SK-N-SH (cell line): ENCODE results near the gene CAMK1. TPM values are rescaled to one million over a fixed set of nuclear protein-coding genes. Genes with fewer than 3 reads are reported as not detected.
A peak's percentile ranks its signal among the peaks of the same experiment; 100 is the strongest.

Experiments used
- CTCF ChIA-PET: fragments of 300-600, 350-600 bp; formaldehyde crosslinking; extraction: SDS; loops from one replicate; lab custom pipeline; 2021; lab: Yijun Ruan, JAX
- POLR2A ChIA-PET: fragments of 350-600 bp; sonication (Branson Sonifier 250); formaldehyde crosslinking; extraction: SDS; loops from one replicate; lab custom pipeline; 2020; ENCODE audit warnings: antibody characterized with exemption, inconsistent platforms; lab: Yijun Ruan, JAX
- DNase-seq: peaks from one replicate; pipeline ENCODE4 v3.0.0; 2012
- H2AFZ ChIP-seq: fragments of 200-600 bp; sonication (generic); 2 replicates; pipeline ENCODE4 v1.8.1; 2016; ENCODE audit warnings: antibody characterized with exemption, mild to moderate bottlenecking, low read depth
- H3F3A ChIP-seq: fragments of 200-600 bp; sonication (generic); replicated peaks from 2 replicates; pipeline ENCODE3; 2016; ENCODE audit warnings: antibody characterized with exemption, mild to moderate bottlenecking; ENCODE audit not compliant: insufficient read depth
- H3K27ac ChIP-seq, 2 experiments: fragments of 200-500 bp in 1 of 2; fragments of 200-600 bp in 1 of 2; sonication (Bioruptor generic) in 1 of 2; sonication (generic), shearing (Covaris generic) in 1 of 2; 2 replicates each; pipeline versions ENCODE4 v1.5.1 to v1.6.1; 2014 to 2016; ENCODE audit warnings: low read depth in 2 of 2, inconsistent platforms in 1 of 2, low read length in 1 of 2, mild to moderate bottlenecking in 1 of 2, mixed read lengths in 1 of 2
- H3K27me3 ChIP-seq: fragments of 200-600 bp; sonication (generic), shearing (Covaris generic); 2 replicates; pipeline ENCODE4 v1.6.1; 2016; ENCODE audit warnings: mixed run types; ENCODE audit not compliant: insufficient read depth
- H3K36me3 ChIP-seq, 2 experiments: fragments of 200-500 bp in 1 of 2; fragments of 200-600 bp in 1 of 2; sonication (Bioruptor generic) in 1 of 2; sonication (generic) in 1 of 2; replicated peaks in 1 of 2; 2 replicates each; pipeline versions ENCODE3 to v1.5.1; 2014 to 2016; ENCODE audit warnings: low read length in 1 of 2, mild to moderate bottlenecking in 1 of 2; ENCODE audit not compliant: insufficient read depth in 2 of 2, control insufficient read depth in 1 of 2
- H3K4me1 ChIP-seq, 2 experiments: fragments of 200-500 bp in 1 of 2; fragments of 200-600 bp in 1 of 2; sonication (Bioruptor generic) in 1 of 2; sonication (generic), shearing (Covaris generic) in 1 of 2; 2 replicates each; pipeline versions ENCODE4 v1.5.1 to v1.6.1; 2014 to 2016; ENCODE audit warnings: low read depth in 1 of 2, low read length in 1 of 2, mixed run types in 1 of 2; ENCODE audit not compliant: insufficient read depth in 2 of 2, control insufficient read depth in 1 of 2
- H3K4me2 ChIP-seq: fragments of 200-600 bp; sonication (generic), shearing (Covaris generic); 2 replicates; pipeline ENCODE4 v1.6.1; 2017; ENCODE audit warnings: mixed run types
- H3K4me3 ChIP-seq, 2 experiments: fragments of 200-500 bp in 1 of 2; fragments of 200-600 bp in 1 of 2; sonication (Bioruptor generic) in 1 of 2; sonication (generic), shearing (Covaris generic) in 1 of 2; 2 replicates each; pipeline versions ENCODE4 v1.5.1 to v1.8.1; 2014 to 2016; ENCODE audit warnings: low read depth in 2 of 2, inconsistent platforms in 1 of 2, low read length in 1 of 2, mild to moderate bottlenecking in 1 of 2, mixed read lengths in 1 of 2, moderate library complexity in 1 of 2
- H3K79me2 ChIP-seq: fragments of 200-600 bp; sonication (generic); 2 replicates; pipeline ENCODE4 v1.8.1; 2017; ENCODE audit warnings: mild to moderate bottlenecking; ENCODE audit not compliant: insufficient read depth
- H3K9ac ChIP-seq: fragments of 200-600 bp; sonication (generic); 2 replicates; pipeline ENCODE4 v1.6.1; 2017; ENCODE audit warnings: mixed run types
- H3K9me2 ChIP-seq: fragments of 200-600 bp; sonication (generic); 2 replicates; pipeline ENCODE4 v1.6.1; 2017; ENCODE audit warnings: mixed run types
- H3K9me3 ChIP-seq: fragments of 200-600 bp; sonication (generic); 2 replicates; pipeline ENCODE4 v1.6.1; 2017; ENCODE audit warnings: mixed run types, mild to moderate bottlenecking, moderate library complexity
- H4K20me1 ChIP-seq: fragments of 200-600 bp; sonication (generic); 2 replicates; pipeline ENCODE4 v1.6.1; 2017; ENCODE audit warnings: mild to moderate bottlenecking, mixed run types; ENCODE audit not compliant: insufficient read depth
- ELF1 ChIP-seq: IDR thresholded peaks from 2 replicates; pipeline ENCODE4 v1.4.0; 2012
- EP300 ChIP-seq, 2 experiments: IDR thresholded peaks; 2 replicates each; pipeline versions ENCODE4 v1.4.0 to v1.6.1; 2012; ENCODE audit warnings: borderline replicate concordance in 1 of 2, low read depth in 1 of 2, low read length in 1 of 2
- EZH2phosphoT487 ChIP-seq: fragments of 200-600 bp; sonication (generic); IDR thresholded peaks from 2 replicates; pipeline ENCODE4 v1.6.1; 2017; ENCODE audit warnings: low read depth, mixed run types, mild to moderate bottlenecking, antibody characterized with exemption, moderate library complexity, borderline replicate concordance
- FOSL2 ChIP-seq: IDR thresholded peaks from 2 replicates; pipeline ENCODE4 v1.4.0; 2012; ENCODE audit warnings: low read depth, mild to moderate bottlenecking, moderate library complexity, borderline replicate concordance
- JUND ChIP-seq: IDR thresholded peaks from 2 replicates; pipeline ENCODE4 v1.4.0; 2012
- MEF2A ChIP-seq: IDR thresholded peaks from 2 replicates; pipeline ENCODE4 v1.4.0; 2012; ENCODE audit warnings: low read depth, borderline replicate concordance
- MXI1 ChIP-seq: IDR thresholded peaks from 2 replicates; pipeline ENCODE4 v1.6.1; 2012; ENCODE audit warnings: mild to moderate bottlenecking, low read depth, low read length, improper control_type of control experiment
- PBX3 ChIP-seq: IDR thresholded peaks from 2 replicates; pipeline ENCODE4; 2012
- POLR2AphosphoS5 ChIP-seq: IDR thresholded peaks from 2 replicates; pipeline ENCODE4 v1.6.1; 2012; ENCODE audit warnings: low read depth, low read length
- RAD21 ChIP-seq: IDR thresholded peaks from 2 replicates; pipeline ENCODE4 v1.6.1; 2012; ENCODE audit warnings: mild to moderate bottlenecking, low read length
- REST ChIP-seq: IDR thresholded peaks from 2 replicates; pipeline ENCODE4 v1.6.1; 2012; ENCODE audit warnings: mild to moderate bottlenecking, low read depth, low read length, moderate library complexity
- RFX5 ChIP-seq: IDR thresholded peaks from 2 replicates; pipeline ENCODE4 v1.6.1; 2012; ENCODE audit warnings: mild to moderate bottlenecking, improper control_type of control experiment, low read length
- RXRA ChIP-seq: IDR thresholded peaks from 2 replicates; pipeline ENCODE4 v1.4.0; 2012; ENCODE audit warnings: low read depth, mild to moderate bottlenecking, borderline replicate concordance
- SIN3A ChIP-seq: IDR thresholded peaks from 2 replicates; pipeline ENCODE4 v1.6.1; 2012; ENCODE audit warnings: low read depth, mild to moderate bottlenecking, low read length, moderate library complexity, borderline replicate concordance
- TCF12 ChIP-seq: IDR thresholded peaks from 2 replicates; pipeline ENCODE4 v1.4.0; 2012
- USF2 ChIP-seq: fragments of 150-350 bp; IDR thresholded peaks from 2 replicates; pipeline ENCODE4 v1.6.1; 2017; ENCODE audit warnings: antibody characterized with exemption, low read length, low read depth, borderline replicate concordance
- YY1 ChIP-seq: IDR thresholded peaks from 2 replicates; pipeline ENCODE4 v1.4.0; 2012; ENCODE audit warnings: low read depth, mild to moderate bottlenecking
- ZBTB33 ChIP-seq: IDR thresholded peaks from 2 replicates; pipeline ENCODE4 v1.4.0; 2012; ENCODE audit warnings: low read depth, borderline replicate concordance
- WGBS: methylation state at CpG from one replicate; pipeline ENCODE4 v1.1.6; 2017; ENCODE audit warnings: low lambda C conversion rate; 5-methylcytosine and 5-hydroxymethylcytosine counted together
- polyA plus RNA-seq, 3 experiments: library from polyadenylated mRNA; depleted of rRNA; stranded (reverse); fragments of >200 nt; gene quantifications; 2 replicates each; pipeline ENCODE4 v1.2.3, GENCODE V29; 2012

CAMK1 gene
- polyA plus RNA-seq, 1 of the 3 experiments (the other 2 are of a cell fraction): 47.1 TPM

GRCh38 chr3:9750556-9751411, 19.0 kb downstream of the CAMK1 start:
- ChIA-PET CTCF (interaction anchor here (0.9 kb wide), 1 partner anchor 195 kb away, joined by 4 read pairs; no protein-coding TSS in a partner anchor), POLR2A (interaction anchor here (1.1 to 3.3 kb wide), 5 partner anchors 12 to 354 kb away, joined by 3 to 22 read pairs (median 4); partner anchors contain the start of genes BRPF1 and CAMK1)
- Histone ChIP-seq H3K9me2 (no peaks in the 10 kb centered on the region), H3K4me1 (peaks cover 17 to 20% of the 10 kb centered on the region in 2 experiments), H3F3A (peaks cover 28% of the 10 kb centered on the region), H3K36me3 (peaks cover 33 to 39% of the 10 kb centered on the region in 2 experiments), H2AFZ (peak overlapping the region; percentile 85; the same call in 1 of the 2 replicates), H3K9ac (peak overlapping the region; percentile 74), H3K79me2 (peaks cover 31% of the 10 kb centered on the region), H4K20me1 (no peaks in the 10 kb centered on the region), H3K9me3 (no peaks in the 10 kb centered on the region), H3K4me2 (peak overlapping the region; percentile 97), H3K27ac (peak overlapping the region; percentile 93 to 99), H3K27me3 (no peaks in the 10 kb centered on the region), H3K4me3 (peak overlapping the region; percentile 79 to 99)
- WGBS: 24% methylated on average over 15 of the region's 17 CpGs
- TF ChIP-seq JUND (no peak), POLR2AphosphoS5 (no peak), ZBTB33 (no peak), MXI1 (no peak), TCF12 (no peak), PBX3 (no peak), USF2 (no peak), MEF2A (no peak), RAD21 (no peak), ELF1 (no peak), SIN3A (no peak), YY1 (no peak), EZH2phosphoT487 (no peak), RFX5 (no peak), FOSL2 (no peak), RXRA (no peak), REST (no peak), EP300 (IDR thresholded peaks at IDR 0.05; ENCODE audit: borderline replicate concordance in 1 of 2, low read depth in 1 of 2, low read length in 1 of 2) (no peak)
- no peak for DNase-seq
